Left colon (tissue), 2 donors: Measurements from ENCODE around the gene RERG. TPM values are rescaled to one million over a fixed set of nuclear protein-coding genes. Genes with fewer than 3 reads are reported as not detected.

Experiments used
- ATAC-seq: fragments of 200-7000 bp; cut with Tn5 transposase; one replicate; pipeline ENCODE4 v1.9.1; 2020; ENCODE audit warnings: mild to moderate bottlenecking, moderate library complexity
- DNase-seq, 2 donors: peaks; one replicate each; pipeline ENCODE4 v3.0.0-alpha.2; 2020
- intact Hi-C, 2 donors: fragments of 100-400 bp; cut with DNase I in 1 of 2; cut with micrococcal nuclease in 1 of 2; formaldehyde crosslinking; loops; one replicate each; pipeline versions ENCODE4 v1.11.2 to v1.14.0; 2022; cut with DNase I, micrococcal nuclease
- total RNA-seq, 2 donors: library from RNA; stranded (reverse); fragmentation: NEBNext Ultra II Directional; extraction: Animal tissue kit (Norgen Biotek cat#: 25700); gene quantifications; one replicate each; pipeline ENCODE4 v1.2.1, GENCODE V29; 2021
- donor health status: DM: no; HTN: no; CAD: no.
- donor health status: DM: yes; HTN: yes; CAD: no.

Gene RERG
- total RNA-seq, 2 donors from 2014 or later: 0.85 to 4.1 TPM

DNA sequence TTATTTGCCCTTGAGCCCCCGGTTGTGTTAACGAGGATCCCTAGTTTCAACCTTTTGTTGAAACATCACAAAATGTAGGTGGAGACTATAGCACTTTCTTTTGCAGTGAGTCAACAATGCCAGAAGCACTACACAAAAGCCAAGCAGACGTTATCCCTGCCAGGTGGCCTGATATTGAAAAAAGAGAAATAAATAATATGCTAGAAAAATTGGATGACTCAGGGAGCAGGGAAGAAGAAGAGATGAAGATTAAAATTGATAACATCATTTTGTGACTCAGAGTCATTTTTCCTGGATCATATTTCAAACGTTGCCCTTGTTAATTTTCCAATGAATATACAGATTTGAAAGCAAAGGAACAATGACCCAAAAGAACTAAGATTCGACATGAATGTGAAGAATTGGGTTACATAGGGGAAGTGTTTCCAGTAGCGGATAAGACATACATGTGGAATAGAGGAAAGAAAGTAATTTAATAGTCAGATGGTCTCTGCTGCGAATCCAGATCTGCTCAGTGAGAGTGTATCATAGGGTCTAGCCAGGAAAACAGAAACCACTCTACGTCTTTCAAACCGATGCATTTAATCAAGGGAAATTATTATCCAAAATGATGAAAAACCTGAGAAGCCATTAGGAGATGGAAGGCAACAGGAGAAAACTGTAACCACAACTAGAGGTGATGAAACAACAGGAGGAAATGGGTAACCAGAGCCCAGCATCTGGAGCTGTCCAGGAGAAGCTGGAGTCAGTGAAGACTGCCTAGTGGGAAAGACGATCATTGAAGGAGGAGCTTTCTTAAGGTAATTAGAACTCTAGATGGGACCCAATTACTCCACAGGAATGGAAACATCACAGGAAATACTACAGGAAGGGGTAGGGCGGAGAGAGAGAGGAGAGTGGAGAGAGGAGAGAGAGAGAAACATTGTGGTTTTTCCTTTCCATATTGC is 57.9 kb downstream of the RERG start:
- DNase-seq (no peak), ATAC-seq (no peak)
- intact Hi-C loops: no loop called here

DNA sequence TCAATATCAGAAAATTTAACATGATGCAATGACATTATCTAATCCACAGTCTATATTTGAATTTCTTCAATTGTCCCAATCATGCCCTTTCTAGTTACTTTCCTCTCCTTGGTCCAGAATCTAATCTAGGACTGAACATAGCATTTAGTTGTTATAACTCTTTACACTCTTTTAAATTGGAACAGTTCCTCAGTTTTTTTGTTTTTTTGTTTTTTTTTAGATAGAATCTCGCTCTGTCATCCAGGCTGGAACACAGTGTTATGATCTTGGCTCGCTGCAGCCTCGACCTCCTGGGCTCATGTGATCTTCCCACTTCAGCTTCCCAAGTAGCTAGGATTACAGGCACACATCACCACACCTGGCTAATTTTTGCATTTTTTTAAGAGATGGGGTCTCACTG is 63.1 kb downstream of the RERG start:
- DNase-seq: no peak
- ATAC-seq: no peak
- intact Hi-C loops: loop anchor here in 1 of 2 donors (10.0 kb wide), 1 partner anchor 153 kb away; no protein-coding TSS in a partner anchor

DNA sequence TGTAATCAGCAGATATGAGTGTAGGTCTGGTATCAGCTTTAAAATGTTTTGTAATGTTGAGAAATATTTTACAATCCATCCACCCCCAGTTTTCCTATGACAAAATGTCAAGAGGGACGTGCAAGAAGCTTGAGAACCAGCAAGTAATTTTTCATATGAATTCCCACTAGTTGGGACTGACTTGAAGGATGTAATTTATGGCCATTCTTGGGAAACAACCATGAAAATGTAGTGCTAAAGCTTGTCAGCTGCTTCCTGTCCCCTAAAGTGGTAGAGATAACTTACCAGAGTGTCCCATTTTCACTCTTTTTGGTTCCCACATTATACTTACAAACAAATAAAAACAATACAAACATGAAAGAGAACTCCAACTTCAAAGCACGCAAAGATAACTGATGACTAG is 63.9 kb downstream of the RERG start:
- ATAC-seq (no peak), DNase-seq (no peak)
- intact Hi-C loops: loop anchor here in 1 of 2 donors (10.0 kb wide), 1 partner anchor 152 kb away; no protein-coding TSS in a partner anchor

DNA sequence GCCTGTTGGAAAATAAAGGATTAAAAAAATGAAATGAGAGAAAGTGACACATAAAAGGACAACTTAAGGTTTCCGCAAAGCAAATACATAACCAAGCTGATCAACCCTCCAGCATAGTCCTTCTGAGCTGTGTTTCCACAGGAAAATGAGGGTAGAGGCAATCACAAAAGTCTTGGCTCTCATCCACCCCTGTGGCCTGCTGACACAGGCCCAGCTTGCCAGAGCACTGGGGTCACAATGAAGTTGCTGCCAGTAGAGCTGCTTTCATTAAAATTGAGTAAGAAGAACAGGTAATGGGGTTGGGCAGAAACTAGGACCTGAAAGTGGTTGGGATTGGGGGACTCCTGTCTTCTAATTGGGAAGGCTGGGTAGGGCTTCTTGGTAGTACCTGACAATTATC is 65.9 kb downstream of the RERG start:
- intact Hi-C loops: loop anchor here in 1 of 2 donors (10.0 kb wide), 1 partner anchor 150 kb away; no protein-coding TSS in a partner anchor
- no peak for DNase-seq
- ATAC-seq: no peak

DNA sequence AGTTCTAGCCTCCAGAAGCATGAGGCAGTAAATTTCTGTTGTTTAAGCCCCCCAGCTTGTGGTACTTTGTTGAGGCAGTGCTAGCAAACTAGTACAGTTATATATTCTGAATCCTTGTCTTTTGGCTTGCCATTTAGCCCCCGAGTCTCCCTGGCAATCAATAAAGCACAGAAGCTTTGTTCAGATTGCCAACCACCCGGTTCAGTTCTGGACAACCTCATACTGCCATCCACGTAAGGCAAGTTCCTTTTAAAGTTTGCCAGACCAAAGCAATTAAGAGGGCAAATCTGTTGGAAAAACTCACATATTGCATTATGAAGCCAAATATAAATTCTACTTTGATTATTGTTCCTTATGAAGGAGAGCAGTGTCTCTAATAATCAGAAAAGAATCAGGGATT is 67.1 kb downstream of the RERG start:
- intact Hi-C loops: loop anchor here in 1 of 2 donors (5.0 to 10.0 kb wide), 2 partner anchors 68 to 149 kb away; partner anchors contain the start of gene RERG
- DNase-seq (no peak), ATAC-seq (no peak)

DNA sequence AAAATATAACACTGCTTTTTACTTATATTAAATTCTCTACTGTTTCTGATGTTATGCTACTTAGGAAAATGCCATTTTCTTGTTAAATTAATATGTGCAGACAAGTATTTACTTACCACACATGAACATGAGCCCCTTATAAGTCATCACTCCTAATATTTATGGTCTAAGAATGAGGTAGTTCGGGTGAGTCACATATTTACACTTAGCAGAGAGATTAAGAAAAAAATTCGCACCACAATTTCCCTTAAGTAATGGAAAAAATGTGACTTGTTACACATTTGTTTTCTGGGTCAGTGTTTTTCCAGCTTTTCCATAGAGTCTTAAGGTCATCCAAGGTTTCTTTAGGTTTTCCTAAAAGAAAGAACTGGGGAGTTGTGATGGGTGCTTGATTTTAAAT is 68.3 kb downstream of the RERG start:
- intact Hi-C loops: loop anchor here in 1 of 2 donors (5.0 to 10.0 kb wide), 2 partner anchors 69 to 148 kb away; partner anchors contain the start of gene RERG
- ATAC-seq: no peak
- DNase-seq: no peak

DNA sequence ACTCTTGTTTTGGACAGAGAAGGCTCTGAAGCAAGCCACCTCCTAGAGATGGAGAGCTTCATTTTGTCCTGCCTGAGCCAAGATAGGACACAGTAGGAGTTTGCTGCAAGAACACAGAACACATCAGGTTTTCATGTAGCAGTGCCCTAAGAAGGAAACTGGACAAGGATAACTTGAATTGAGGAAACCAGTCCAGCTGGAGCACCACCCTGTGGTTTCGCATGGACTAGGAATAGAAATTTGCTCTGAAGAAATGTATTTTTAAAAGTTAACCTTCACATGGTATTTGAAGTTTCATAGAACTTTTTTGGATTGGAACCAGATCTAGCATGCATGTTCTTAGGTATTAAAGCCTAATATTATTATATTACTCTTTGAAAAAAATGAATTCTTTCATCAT is 68.8 kb downstream of the RERG start:
- no peak for DNase-seq
- intact Hi-C loops: loop anchor here in 1 of 2 donors (5.0 to 10.0 kb wide), 2 partner anchors 70 to 148 kb away; partner anchors contain the start of gene RERG
- ATAC-seq: no peak

DNA sequence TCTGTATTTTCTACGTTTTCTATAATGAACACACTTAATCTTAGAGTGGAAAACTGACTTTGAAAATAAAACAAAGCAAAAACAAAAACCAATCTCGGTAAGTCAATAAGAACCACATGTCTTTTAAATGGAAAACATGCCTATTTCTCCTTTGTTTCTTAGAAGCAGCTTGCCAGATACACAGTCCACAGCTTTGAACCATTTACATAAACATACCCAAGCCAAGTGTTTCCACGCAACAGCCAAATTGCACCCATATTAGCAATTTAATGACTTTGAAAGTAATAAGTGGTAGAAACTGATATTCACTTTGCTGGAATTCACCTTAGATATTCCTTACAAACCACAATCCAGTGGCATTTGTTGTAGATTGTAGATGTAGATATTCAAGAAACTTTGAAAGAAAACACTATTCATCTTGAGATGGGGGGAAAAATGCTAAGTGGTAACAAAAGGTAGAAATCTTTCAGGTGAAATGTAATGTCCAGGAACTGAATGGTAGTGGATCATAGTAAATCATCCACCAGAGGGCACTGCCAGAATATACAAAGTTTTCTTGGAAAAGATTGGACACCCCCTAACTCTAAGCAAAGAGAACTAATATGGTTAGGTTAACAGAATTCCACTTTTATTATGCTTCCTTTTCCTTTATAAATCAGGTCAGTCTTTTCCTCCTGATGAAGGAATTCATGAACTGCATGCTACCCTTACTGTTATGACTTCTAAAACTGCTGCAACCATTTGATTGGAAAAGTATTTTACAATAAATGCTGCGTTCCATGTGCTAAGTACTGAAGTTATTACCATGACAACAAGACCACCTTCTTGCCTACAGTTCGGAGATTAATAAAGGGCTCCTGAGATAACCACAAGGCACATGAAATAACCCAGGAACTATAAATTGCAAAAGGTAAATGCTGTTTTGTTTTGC is 69.8 kb downstream of the RERG start:
- intact Hi-C loops: loop anchor here in 1 of 2 donors (5.0 to 10.0 kb wide), 2 partner anchors 71 to 147 kb away; partner anchors contain the start of gene RERG
- peak; percentile 34 for ATAC-seq

DNA sequence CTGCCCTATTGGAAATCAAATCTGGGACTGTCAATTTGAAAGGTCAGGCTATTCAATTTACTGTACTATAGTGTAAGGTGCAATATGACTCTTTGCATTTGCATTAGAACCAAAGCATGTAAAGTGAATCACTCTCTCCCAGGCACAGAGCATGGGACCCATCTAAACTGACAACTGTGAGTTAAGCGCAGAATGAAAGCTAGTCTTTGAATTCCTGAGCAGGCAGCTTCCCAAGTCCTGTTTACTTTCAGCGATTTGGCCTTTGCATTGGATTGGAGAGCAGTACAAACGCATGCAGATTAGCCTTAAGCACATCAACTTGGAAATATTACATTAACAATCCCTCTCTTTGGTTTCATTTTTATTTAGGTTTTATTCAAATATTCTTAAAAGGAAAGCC is 74.6 kb downstream of the RERG start:
- ATAC-seq: no peak
- no peak for DNase-seq
- intact Hi-C loops: no loop called here

More for the DNA sequence above, 69.8 kb downstream of the RERG start:
- DNase-seq: no peak

DNA sequence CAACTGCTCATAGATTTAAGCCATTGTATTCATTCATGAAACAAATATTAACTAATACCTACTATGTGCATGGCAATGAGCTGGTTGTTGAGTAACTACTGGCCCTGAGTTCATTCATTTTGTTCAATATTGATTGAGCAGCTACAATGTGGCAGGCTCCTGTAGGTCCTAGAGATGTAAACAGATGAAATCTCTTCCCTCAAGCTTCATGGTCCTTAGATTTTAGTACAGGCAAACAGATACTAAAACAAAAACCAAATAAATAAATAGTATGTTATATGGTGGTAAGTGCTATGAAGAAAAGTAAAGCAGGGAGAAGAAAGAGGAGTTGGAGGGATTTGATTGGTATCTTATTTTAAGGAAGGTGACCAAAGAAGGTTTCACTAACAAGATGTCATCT is 77.8 kb downstream of the RERG start:
- no peak for ATAC-seq
- intact Hi-C loops: no loop called here
- no peak for DNase-seq

DNA sequence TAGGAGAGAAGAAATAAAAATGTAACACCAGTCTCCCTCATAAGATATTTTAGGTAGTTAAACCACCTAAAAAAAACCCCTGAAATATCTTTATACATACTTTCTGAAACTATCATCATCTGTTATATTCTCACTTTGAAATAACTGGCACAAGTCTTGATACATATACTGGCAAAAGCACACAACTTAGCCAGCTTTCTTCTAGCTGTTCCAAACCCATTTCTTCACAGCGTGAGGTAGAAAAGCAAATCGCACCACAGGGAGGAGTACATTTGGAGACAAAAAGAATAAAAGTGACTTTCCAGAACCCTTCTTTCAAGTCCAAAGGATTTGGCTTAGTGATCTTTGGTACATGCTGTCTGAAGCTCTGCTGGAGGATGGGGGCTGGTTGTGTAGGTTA is 78.5 kb downstream of the RERG start:
- ATAC-seq (no peak), DNase-seq (no peak)
- intact Hi-C loops: no loop called here

DNA sequence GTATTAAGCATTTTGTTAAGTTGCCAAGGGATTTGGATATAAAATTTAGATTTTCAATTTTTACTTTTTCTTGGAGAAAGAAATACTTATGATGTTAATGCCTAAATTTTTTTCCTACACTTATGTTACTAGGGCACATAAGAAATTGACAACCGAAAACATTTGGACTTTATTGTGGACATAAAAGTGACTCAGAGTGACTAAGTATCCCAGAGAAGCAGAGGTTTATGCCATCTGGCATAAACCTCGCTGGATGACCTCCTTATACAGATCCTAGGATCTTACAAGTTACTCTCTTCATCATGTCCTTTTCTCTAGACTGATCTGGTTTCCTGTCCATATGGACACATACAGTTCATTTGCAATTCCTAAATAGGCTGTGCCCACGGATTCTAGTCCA is 89.8 kb downstream of the RERG start:
- no peak for ATAC-seq
- intact Hi-C loops: no loop called here

DNA sequence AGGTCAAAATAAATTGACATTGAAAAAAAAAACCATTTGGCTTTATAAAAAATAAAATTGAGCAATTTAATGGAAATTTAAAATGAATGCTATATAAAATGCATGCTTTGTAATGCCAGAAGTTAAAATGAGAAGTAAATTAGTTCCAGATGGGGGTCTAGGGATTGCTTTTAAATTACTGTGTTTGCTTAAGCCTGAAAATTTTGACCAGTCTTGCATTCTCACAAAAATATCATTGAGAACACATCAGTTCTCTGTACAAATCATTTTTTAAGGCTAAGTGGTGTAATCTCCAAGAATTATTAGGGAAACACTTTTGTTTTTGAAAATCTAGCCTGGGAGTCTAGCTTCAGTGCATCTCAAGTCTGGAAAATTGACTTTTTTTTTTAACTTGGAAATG is 90.7 kb downstream of the RERG start:
- no peak for ATAC-seq
- intact Hi-C loops: no loop called here
- no peak for DNase-seq

More for the DNA sequence above, 89.8 kb downstream of the RERG start:
- no peak for DNase-seq

DNA sequence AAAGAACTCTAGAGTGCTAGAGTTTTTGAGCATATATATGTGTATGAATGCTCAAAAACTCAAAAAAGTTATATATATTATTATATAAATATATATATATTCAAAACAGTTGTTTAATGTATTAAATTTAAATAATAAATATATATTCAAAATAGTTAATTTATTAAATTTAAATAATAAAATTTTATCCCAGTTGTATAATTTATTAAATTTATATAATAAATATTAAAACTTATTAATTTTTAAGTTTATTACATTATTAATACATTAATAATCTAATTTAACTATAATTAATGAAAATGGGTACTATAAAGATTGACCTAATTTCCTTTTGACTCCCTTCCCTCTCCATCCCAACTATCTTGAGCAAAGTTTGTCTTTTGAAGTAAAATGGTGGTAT is 97.8 kb downstream of the RERG start:
- no peak for ATAC-seq
- no peak for DNase-seq
- intact Hi-C loops: no loop called here

DNA sequence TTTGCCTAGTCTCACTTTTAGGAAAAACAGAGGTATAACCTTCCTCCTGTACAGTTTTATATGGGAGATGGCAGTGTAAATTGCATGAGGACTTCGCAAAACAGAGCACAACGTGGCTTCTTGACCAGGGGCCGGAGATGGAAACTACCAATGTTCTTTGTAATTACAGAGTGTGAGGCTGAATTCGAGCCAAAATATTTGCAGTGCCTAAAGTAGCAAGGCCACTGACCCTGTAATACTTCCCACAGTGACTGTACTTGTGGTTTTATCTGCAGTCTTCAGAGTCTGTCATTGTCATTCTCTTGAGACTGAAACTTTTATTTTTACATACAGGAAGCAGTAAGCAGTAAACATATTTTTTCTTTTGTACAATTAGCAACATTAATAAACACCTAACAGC is 98.9 kb downstream of the RERG start:
- DNase-seq: no peak
- intact Hi-C loops: no loop called here
- ATAC-seq: no peak

DNA sequence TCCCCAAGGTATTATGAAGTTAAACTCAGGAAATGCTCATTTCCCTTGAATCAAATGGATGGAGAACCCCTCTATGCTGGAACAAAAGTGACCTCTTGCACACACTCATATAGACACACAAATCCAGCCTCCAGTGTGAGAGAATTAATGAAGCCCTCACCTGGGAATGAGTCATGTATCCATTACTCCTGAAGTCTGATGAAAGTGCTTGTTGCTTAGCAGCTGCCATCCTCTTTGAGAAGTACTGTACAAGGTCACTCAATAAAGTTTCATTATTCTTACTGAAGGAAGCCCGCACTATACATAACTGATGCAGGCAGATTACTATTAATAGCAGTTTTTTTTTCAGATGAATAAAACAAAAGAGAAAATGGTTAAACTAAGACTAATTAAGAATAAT is 102.3 kb downstream of the RERG start:
- no peak for ATAC-seq
- DNase-seq: no peak
- intact Hi-C loops: no loop called here

DNA sequence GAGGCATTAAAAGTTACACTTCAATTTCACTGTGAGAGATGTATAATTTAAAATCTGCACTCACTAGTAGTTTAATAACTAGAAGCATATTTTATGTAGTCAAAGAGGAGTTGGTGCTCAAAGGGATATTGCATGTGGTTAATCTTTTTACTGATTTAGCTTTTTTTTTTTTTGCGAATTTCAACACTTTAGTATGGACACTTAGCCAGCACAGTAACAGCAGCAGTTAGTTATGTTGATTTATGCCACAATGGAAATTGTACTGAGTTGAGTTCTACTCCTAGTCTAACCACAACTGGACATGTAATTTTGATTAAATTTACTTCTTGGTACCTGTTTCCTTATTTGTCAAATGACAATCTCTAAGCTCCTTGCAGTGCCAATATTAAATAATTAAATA is 104.2 kb downstream of the RERG start:
- intact Hi-C loops: no loop called here
- ATAC-seq (no peak), DNase-seq (no peak)

DNA sequence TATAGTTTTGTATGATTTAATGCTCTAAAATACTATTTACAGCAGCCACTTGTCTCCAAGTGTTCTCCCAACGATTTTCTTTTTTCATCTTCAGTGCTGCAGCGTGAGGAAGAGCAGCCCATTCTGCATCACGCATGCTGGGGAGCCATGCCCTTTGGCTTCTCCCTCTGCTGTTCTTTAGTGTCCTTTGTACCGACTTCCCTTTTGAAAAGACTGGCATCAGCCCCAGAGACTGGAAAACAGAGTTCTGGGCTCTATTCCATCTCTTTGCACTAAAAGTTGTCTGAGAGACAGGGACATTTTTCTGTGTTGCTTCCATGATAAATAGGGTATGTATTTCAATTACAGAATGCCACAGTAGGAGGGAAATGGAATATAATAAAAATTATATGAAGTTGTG is 105.1 kb downstream of the RERG start:
- DNase-seq: no peak
- ATAC-seq: no peak
- intact Hi-C loops: no loop called here

DNA sequence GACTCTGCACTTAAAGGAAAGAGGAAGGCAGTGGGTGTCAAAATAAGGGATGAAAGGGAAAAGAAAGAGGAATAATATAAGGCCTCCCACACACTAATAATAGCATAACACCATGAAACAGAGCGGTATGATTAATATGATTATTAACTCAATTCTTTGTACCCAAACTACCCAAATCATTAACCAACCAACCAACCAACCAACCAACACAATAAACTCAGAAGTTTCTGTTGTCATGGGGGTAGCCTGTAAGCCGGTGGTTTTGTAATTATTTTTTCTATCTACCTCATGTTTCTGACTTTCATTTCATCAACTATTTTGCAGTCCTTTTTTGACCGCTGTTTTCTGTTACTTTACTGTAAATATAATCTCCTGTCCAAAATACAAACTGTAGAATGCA is 105.8 kb downstream of the RERG start:
- DNase-seq: no peak
- intact Hi-C loops: no loop called here
- no peak for ATAC-seq
